ENCODE data around the gene DNAJC8. TPM values are rescaled to one million over a fixed set of nuclear protein-coding genes. Genes with fewer than 3 reads are reported as not detected.

DNAJC8 gene
- total and polyA plus RNA-seq, 2 of the 4 experiments (the other 2 are of a cell fraction): 53.6 to 81.0 TPM

DNA sequence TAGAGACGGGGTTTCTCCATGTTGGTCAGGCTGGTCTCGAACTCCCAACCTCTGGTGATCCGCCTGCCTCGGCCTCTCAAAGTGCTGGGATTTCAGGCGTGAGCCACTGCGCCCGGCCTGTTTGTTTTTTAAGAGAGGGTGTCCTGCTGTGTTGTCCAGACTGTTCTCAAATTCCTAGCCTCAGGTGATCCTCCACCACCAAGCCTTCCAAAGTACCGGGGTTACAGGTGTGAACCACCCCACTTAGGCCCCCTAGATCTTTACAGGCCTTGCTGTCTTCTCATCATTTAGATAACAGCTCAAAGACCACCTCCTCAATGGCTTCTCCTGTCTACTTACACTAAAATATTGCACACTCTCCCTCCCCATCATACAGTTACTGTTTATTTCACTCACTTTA, 32.7 kb upstream of the DNAJC8 start:
- Histone ChIP-seq H4K20me1 (ENCODE audit: insufficient read depth, low read length) (peaks cover 100% of the 10 kb centered on the region), H3K9me3 (ENCODE audit: control insufficient read depth, insufficient read depth, low read length) (no peaks in the 10 kb centered on the region), H2AK5ac (ENCODE audit: low read depth, low read length) (no peak overlapping the region), H3K4ac (ENCODE audit: low read depth, low read length) (no peak overlapping the region), H3K14ac (replicated peaks; ENCODE audit: low read depth, low read length) (no peak overlapping the region), H2BK120ac (ENCODE audit: low read depth, low read length) (no peak overlapping the region), H3K9ac (ENCODE audit: low read depth, low read length) (no peak overlapping the region), H3K27me3 (ENCODE audit: control insufficient read depth, insufficient read depth, low read length) (no peaks in the 10 kb centered on the region), H4K91ac (ENCODE audit: insufficient read depth, low read depth, low read length) (no peak overlapping the region), H3K4me3 (ENCODE audit: insufficient read depth, low read depth, low read length) (no peak overlapping the region), H2BK5ac (ENCODE audit: low read depth, low read length, poor library complexity, severe bottlenecking) (no peak overlapping the region), H3K4me1 (ENCODE audit: control insufficient read depth, insufficient read depth, low read length) (peaks cover 18% of the 10 kb centered on the region), H3K56ac (ENCODE audit: extremely low read depth, insufficient read depth, low read length) (no peak overlapping the region), H4K8ac (ENCODE audit: low read depth in 2 of 2, low read length in 2 of 2) (no peak overlapping the region), H2BK20ac (ENCODE audit: low read depth, low read length) (no peak overlapping the region), H3K36me3 (ENCODE audit: control insufficient read depth, insufficient read depth, low read length) (peaks cover 9% of the 10 kb centered on the region; the same call in 1 of the 2 replicates), H2AK9ac (replicated peaks; ENCODE audit: low read depth, low read length, poor library complexity) (no peak overlapping the region), H3K23ac (ENCODE audit: low read depth, low read length) (no peak overlapping the region), H4K5ac (ENCODE audit: low read depth, low read length) (no peak overlapping the region), H3K79me1 (ENCODE audit: low read depth in 1 of 2, low read length in 2 of 2) (peaks cover 7 to 78% of the 10 kb centered on the region in 2 experiments), H3K27ac (ENCODE audit: insufficient read depth, low read length) (no peak overlapping the region), H3K9me1 (ENCODE audit: insufficient read depth, low read length) (peaks cover 31% of the 10 kb centered on the region), H3K4me2 (ENCODE audit: low read depth, low read length) (no peak overlapping the region), H2BK15ac (ENCODE audit: low read depth, low read length) (no peak overlapping the region), H3K18ac (ENCODE audit: low read depth, low read length) (no peak overlapping the region), H2AFZ (replicated peaks; ENCODE audit: low read length, poor library complexity) (no peak overlapping the region)
- WGBS, 2 experiments (ENCODE audit: extremely low coverage in 2 of 2, insufficient read length in 1 of 2): no CpG with 5 or more reads among the region's 8 CpGs
- no TSS peak for BruUV-seq (replicated peaks)
- POLR2A ChIA-PET (ENCODE audit: unreplicated experiment): no interaction called here
- dilution Hi-C loops (cut with HindIII; ENCODE audit: low sequenced_read_pairs, unreplicated experiment) (no loop called here), in situ Hi-C loops (cut with MboI; ENCODE audit: low sequenced_read_pairs) (no loop called here), intact Hi-C loops (cut with micrococcal nuclease) (no loop called here)
- DNase-seq: no peak
- no peak for ATAC-seq (ENCODE audit: low read depth)
- no peak for TF ChIP-seq CHD1 (IDR thresholded peaks at IDR 0.05; ENCODE audit: low read depth, low read length)
- TF ChIP-seq MAZ (IDR thresholded peaks at IDR 0.05; ENCODE audit: borderline replicate concordance, low read depth, low read length): no peak
- no peak for TF ChIP-seq RCOR1 (IDR thresholded peaks at IDR 0.05; ENCODE audit: insufficient replicate concordance, low read length)
- TF ChIP-seq, protein P1, sequence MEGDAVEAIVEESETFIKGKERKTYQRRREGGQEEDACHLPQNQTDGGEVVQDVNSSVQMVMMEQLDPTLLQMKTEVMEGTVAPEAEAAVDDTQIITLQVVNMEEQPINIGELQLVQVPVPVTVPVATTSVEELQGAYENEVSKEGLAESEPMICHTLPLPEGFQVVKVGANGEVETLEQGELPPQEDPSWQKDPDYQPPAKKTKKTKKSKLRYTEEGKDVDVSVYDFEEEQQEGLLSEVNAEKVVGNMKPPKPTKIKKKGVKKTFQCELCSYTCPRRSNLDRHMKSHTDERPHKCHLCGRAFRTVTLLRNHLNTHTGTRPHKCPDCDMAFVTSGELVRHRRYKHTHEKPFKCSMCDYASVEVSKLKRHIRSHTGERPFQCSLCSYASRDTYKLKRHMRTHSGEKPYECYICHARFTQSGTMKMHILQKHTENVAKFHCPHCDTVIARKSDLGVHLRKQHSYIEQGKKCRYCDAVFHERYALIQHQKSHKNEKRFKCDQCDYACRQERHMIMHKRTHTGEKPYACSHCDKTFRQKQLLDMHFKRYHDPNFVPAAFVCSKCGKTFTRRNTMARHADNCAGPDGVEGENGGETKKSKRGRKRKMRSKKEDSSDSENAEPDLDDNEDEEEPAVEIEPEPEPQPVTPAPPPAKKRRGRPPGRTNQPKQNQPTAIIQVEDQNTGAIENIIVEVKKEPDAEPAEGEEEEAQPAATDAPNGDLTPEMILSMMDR (conservative IDR thresholded peaks at IDR 0.05; ENCODE audit: low read depth, low read length): no peak
- no peak for TF ChIP-seq FOS (IDR thresholded peaks at IDR 0.05; ENCODE audit: low read depth, low read length)
- TF ChIP-seq, protein P2, sequence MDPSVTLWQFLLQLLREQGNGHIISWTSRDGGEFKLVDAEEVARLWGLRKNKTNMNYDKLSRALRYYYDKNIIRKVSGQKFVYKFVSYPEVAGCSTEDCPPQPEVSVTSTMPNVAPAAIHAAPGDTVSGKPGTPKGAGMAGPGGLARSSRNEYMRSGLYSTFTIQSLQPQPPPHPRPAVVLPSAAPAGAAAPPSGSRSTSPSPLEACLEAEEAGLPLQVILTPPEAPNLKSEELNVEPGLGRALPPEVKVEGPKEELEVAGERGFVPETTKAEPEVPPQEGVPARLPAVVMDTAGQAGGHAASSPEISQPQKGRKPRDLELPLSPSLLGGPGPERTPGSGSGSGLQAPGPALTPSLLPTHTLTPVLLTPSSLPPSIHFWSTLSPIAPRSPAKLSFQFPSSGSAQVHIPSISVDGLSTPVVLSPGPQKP (IDR thresholded peaks at IDR 0.05; ENCODE audit: borderline replicate concordance, low read depth, low read length): no peak
- no peak for TF ChIP-seq SMC3 (IDR thresholded peaks at IDR 0.05; ENCODE audit: low read depth, low read length)
- TF ChIP-seq, protein P3, sequence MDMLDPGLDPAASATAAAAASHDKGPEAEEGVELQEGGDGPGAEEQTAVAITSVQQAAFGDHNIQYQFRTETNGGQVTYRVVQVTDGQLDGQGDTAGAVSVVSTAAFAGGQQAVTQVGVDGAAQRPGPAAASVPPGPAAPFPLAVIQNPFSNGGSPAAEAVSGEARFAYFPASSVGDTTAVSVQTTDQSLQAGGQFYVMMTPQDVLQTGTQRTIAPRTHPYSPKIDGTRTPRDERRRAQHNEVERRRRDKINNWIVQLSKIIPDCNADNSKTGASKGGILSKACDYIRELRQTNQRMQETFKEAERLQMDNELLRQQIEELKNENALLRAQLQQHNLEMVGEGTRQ (IDR thresholded peaks at IDR 0.05; ENCODE audit: low read depth, low read length): no peak
- no peak for TF ChIP-seq NFE2L2 (IDR thresholded peaks at IDR 0.05; ENCODE audit: low read depth, low read length)
- no peak for TF ChIP-seq POLR2A (IDR thresholded peaks at IDR 0.05; ENCODE audit: low read depth, low read length)
- TF ChIP-seq RFX5 (IDR thresholded peaks at IDR 0.05; ENCODE audit: low read depth, low read length): no peak
- no peak for TF ChIP-seq MAFK (IDR thresholded peaks at IDR 0.05; ENCODE audit: low read depth, low read length)
- TF ChIP-seq RAD21 (IDR thresholded peaks at IDR 0.05; ENCODE audit: low read length): no peak
- no peak for TF ChIP-seq CEBPB (IDR thresholded peaks at IDR 0.05; ENCODE audit: low read depth, low read length)
- TF ChIP-seq BHLHE40 (IDR thresholded peaks at IDR 0.05; ENCODE audit: low read depth, low read length): no peak
- TF ChIP-seq MXI1 (IDR thresholded peaks at IDR 0.05; ENCODE audit: borderline replicate concordance, low read depth, low read length): no peak
- CTCF ChIA-PET: no interaction called here
